ENCODE results near the gene ZNF415.

The ZNF415 gene

GRCh38 chr19:53109527-53109926 lies 23.2 kb downstream of the ZNF415 start:
- H3K27me3 ChIP-seq (ENCODE audit: insufficient read depth, low read length, poor library complexity, severe bottlenecking): no peaks in the 10 kb centered on the region
- no peak overlapping the region for H3K4me3 ChIP-seq (ENCODE audit: low read length, poor library complexity, severe bottlenecking)
- no peaks in the 10 kb centered on the region for H3K4me1 ChIP-seq (ENCODE audit: insufficient read depth, low read length, poor library complexity, severe bottlenecking)
- peaks cover 14% of the 10 kb centered on the region; the same call in 1 of the 2 replicates for H3K36me3 ChIP-seq (ENCODE audit: insufficient read depth, low read length)
- no peaks in the 10 kb centered on the region for H3K9me3 ChIP-seq (ENCODE audit: insufficient read depth, low read depth, low read length)
- no peaks in the 10 kb centered on the region for H3K79me2 ChIP-seq (ENCODE audit: insufficient read depth, low read length)
- no peak overlapping the region for H3K4me2 ChIP-seq (ENCODE audit: low read depth, low read length, poor library complexity, severe bottlenecking)
- no peak overlapping the region for H3K9ac ChIP-seq (ENCODE audit: low read depth, low read length, poor library complexity, severe bottlenecking)
- H3K9me2 ChIP-seq (replicated peaks; ENCODE audit: low read depth, low read length): no peaks in the 10 kb centered on the region
- no peaks in the 10 kb centered on the region for H3F3A ChIP-seq (ENCODE audit: low read depth)
- no peak for TF ChIP-seq EZH2phosphoT487 (IDR thresholded peaks at IDR 0.05; ENCODE audit: borderline replicate concordance)
- no peak overlapping the region for H2AFZ ChIP-seq (ENCODE audit: low read length)
- H4K20me1 ChIP-seq (ENCODE audit: insufficient read depth, low read length, poor library complexity, severe bottlenecking): no peaks in the 10 kb centered on the region

GRCh38 chr19:53103234-53104203 lies 29.2 kb downstream of the ZNF415 start, which contains the start of gene ZNF160:
Gene ZNF160 (minus strand): TSS chr19:53103422. CDS start chr19:53086276, 17,146 bp downstream.
- H3K9me3 ChIP-seq (ENCODE audit: insufficient read depth, low read depth, low read length): no peaks in the 10 kb centered on the region
- H3K4me3 ChIP-seq (ENCODE audit: low read length, poor library complexity, severe bottlenecking): peak within 1 kb of the TSS; percentile 100
- H3K9me2 ChIP-seq (replicated peaks; ENCODE audit: low read depth, low read length): no peaks in the 10 kb centered on the region
- peaks cover 23% of the 10 kb centered on the region for H3K4me1 ChIP-seq (ENCODE audit: insufficient read depth, low read length, poor library complexity, severe bottlenecking)
- H3K27me3 ChIP-seq (ENCODE audit: insufficient read depth, low read length, poor library complexity, severe bottlenecking): no peaks in the 10 kb centered on the region
- H3K36me3 ChIP-seq (ENCODE audit: insufficient read depth, low read length): no peaks in the 10 kb centered on the region; the same call in 1 of the 2 replicates
- H3F3A ChIP-seq (ENCODE audit: low read depth): no peaks in the 10 kb centered on the region
- peaks cover 25% of the 10 kb centered on the region for H4K20me1 ChIP-seq (ENCODE audit: insufficient read depth, low read length, poor library complexity, severe bottlenecking)
- peak within 1 kb of the TSS; percentile 100 for H3K4me2 ChIP-seq (ENCODE audit: low read depth, low read length, poor library complexity, severe bottlenecking)
- peak within 1 kb of the TSS; percentile 94 for H2AFZ ChIP-seq (ENCODE audit: low read length)
- H3K79me2 ChIP-seq (ENCODE audit: insufficient read depth, low read length): peaks cover 46% of the 10 kb centered on the region
- peak within 1 kb of the TSS; percentile 96 for H3K9ac ChIP-seq (ENCODE audit: low read depth, low read length, poor library complexity, severe bottlenecking)
- TF ChIP-seq, protein P1, sequence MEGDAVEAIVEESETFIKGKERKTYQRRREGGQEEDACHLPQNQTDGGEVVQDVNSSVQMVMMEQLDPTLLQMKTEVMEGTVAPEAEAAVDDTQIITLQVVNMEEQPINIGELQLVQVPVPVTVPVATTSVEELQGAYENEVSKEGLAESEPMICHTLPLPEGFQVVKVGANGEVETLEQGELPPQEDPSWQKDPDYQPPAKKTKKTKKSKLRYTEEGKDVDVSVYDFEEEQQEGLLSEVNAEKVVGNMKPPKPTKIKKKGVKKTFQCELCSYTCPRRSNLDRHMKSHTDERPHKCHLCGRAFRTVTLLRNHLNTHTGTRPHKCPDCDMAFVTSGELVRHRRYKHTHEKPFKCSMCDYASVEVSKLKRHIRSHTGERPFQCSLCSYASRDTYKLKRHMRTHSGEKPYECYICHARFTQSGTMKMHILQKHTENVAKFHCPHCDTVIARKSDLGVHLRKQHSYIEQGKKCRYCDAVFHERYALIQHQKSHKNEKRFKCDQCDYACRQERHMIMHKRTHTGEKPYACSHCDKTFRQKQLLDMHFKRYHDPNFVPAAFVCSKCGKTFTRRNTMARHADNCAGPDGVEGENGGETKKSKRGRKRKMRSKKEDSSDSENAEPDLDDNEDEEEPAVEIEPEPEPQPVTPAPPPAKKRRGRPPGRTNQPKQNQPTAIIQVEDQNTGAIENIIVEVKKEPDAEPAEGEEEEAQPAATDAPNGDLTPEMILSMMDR (conservative IDR thresholded peaks at IDR 0.05; ENCODE audit: low read length): no peak
- no peak for TF ChIP-seq EZH2phosphoT487 (IDR thresholded peaks at IDR 0.05; ENCODE audit: borderline replicate concordance)

GRCh38 chr19:53102756-53103233 lies 29.9 kb downstream of the ZNF415 start:
- no peaks in the 10 kb centered on the region for H3K9me3 ChIP-seq (ENCODE audit: insufficient read depth, low read depth, low read length)
- H3K4me2 ChIP-seq (ENCODE audit: low read depth, low read length, poor library complexity, severe bottlenecking): peak overlapping the region; percentile 100
- peak overlapping the region; percentile 100 for H3K4me3 ChIP-seq (ENCODE audit: low read length, poor library complexity, severe bottlenecking)
- peaks cover 26% of the 10 kb centered on the region for H3K4me1 ChIP-seq (ENCODE audit: insufficient read depth, low read length, poor library complexity, severe bottlenecking)
- peak overlapping the region; percentile 96 for H3K9ac ChIP-seq (ENCODE audit: low read depth, low read length, poor library complexity, severe bottlenecking)
- H3F3A ChIP-seq (ENCODE audit: low read depth): no peaks in the 10 kb centered on the region
- H3K27me3 ChIP-seq (ENCODE audit: insufficient read depth, low read length, poor library complexity, severe bottlenecking): no peaks in the 10 kb centered on the region
- H3K9me2 ChIP-seq (replicated peaks; ENCODE audit: low read depth, low read length): no peaks in the 10 kb centered on the region
- peak overlapping the region; percentile 94 for H2AFZ ChIP-seq (ENCODE audit: low read length)
- TF ChIP-seq EZH2phosphoT487 (IDR thresholded peaks at IDR 0.05; ENCODE audit: borderline replicate concordance): no peak
- TF ChIP-seq, protein P1 (conservative IDR thresholded peaks at IDR 0.05; ENCODE audit: low read length): no peak
- H4K20me1 ChIP-seq (ENCODE audit: insufficient read depth, low read length, poor library complexity, severe bottlenecking): peaks cover 28% of the 10 kb centered on the region
- peaks cover 53% of the 10 kb centered on the region for H3K79me2 ChIP-seq (ENCODE audit: insufficient read depth, low read length)
- no peaks in the 10 kb centered on the region; the same call in 1 of the 2 replicates for H3K36me3 ChIP-seq (ENCODE audit: insufficient read depth, low read length)
